HG03139 (cell line): ENCODE measurements around the gene LYRM4.

Experiments
- ATAC-seq: cut with Tn5 transposase; IDR thresholded peaks from one replicate; pipeline ENCODE4 v1.9.1; 2021; ENCODE audit not compliant: unreplicated experiment

LYRM4 gene

DNA sequence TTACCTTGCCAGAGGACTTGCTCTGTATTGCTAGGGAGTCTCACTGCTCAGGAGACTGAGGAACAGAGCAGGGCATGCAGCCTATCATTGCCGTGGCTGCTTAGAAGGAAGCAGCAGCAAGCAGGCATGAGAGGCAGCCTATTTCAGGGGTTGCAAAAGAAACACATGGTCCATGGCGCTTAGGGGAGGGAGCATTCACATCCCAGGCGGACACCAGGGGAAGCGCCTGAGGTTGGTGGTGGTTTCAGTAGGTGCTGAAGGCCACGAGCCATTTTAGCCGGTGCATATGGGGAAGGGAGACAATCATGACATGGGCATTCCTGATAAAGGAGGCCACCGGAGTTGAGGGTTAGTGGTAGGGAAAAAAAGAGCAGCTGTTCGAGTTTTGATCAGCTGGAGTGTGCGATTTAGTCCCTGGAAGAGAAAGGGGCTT, 21.5 kb upstream of the LYRM4 start:
- no peak for ATAC-seq

DNA sequence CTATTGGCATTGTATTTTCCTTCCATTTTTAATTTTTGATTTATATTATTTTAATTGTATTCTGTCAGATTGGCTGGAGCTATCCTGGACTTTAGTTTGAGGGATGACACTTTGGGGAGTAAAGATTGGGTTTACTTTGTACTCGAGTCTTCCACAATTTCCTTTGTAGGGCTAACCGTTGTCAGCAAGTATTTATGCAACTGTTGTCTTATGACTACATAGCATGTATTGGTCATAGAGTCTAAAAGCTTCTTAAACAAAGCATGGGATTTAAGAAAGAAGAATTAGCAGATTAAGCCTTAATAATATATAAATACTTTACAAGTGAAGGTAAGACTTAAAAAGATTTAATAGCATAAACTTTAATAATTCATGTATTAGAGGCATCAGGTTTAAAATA, 20.2 kb upstream of the LYRM4 start:
- ATAC-seq, result no peak

DNA sequence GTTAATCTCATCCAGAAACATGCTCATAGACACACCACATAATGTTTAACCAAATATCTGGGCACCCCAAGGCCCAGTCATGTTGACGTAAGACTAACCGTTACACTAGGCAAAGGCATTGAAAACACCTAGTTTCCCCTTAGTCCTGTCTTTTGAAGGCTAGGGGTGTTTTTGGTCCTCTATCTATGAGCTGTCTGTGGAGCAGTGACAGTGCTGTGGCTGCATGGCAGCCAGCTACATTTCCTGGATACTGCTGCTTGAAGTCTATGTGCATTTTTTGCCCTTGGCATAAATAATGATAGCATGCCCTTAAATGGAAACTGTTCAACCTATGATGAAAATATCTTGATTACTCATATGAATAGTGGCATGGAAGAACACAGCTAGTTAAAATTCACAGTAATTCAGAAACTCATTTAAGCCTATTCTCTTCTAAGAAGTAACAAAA, 19.2 kb upstream of the LYRM4 start:
- no peak for ATAC-seq

DNA sequence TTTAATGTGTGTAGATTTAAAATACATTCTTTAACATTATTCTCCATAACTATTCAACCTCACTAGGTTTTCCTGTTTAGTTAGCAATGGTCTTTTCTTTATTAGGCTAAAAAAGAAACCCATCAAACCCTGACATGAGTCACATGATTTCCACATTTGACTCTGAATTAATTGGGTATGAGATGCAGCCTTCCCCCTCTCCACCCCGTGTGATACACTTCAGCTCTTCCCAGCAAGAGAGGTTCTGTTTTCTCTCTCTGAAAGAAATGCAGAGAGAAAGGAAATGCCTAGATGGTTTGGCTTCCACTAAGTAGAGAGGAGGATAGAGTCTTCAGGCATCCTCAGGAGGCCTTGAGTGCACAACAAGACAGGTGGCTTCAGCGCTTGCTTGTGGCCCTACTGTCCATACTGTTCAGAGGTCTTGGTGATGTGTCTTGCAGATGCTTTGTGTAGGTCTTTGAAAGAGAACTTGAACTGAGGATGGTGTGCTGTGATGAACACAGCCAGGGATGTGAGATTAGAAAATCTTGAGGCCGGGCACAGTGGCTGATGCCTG, 17.9 kb upstream of the LYRM4 start:
- no peak for ATAC-seq

GRCh38 chr6:5278047-5278446, 17.3 kb upstream of the LYRM4 start:
- ATAC-seq, result no peak

DNA sequence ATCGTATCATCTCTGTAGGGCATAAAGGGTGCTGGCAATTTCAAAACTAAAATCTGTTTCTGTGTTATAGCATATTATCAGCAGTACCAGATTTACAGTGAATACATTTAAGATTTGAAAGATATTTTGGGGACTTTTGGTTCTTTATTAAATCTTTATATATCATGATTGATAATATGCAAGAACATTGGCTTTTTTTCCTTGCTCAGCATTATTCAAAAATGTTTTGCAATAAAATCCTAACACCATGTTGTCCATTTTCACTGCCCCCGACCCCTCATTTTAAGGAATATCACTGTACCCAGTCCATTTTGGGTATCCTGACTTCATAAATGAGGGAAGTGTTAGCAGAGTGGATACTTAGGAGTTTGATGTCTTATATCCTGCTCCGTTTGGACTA, 16.8 kb upstream of the LYRM4 start:
- no peak for ATAC-seq

- ATAC-seq, result no peak
These were observed 15.8 kb upstream of the LYRM4 start for GRCh38 chr6:5276581-5276980.

DNA sequence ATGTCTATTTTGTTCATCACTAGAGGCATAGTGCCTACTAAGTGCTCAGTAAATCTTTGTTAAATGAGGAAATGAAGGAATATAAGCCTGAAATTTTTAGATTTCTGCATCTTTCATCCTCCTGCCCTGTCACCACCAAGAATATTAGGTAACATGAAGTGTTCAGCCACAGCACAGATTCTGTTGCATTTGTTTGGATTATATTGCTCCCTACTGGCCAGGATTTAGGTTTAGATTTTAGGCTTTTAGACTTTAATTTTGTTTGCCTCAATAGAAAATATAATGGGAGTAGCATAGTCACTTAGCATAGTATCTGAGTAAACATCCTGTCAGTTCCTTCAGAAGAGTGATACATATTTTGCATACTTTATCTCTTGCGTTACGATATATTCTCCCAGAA, 14.7 kb upstream of the LYRM4 start:
- no peak for ATAC-seq

- ATAC-seq, result no peak
These were observed 13.5 kb upstream of the LYRM4 start for GRCh38 chr6:5274231-5274630.

DNA sequence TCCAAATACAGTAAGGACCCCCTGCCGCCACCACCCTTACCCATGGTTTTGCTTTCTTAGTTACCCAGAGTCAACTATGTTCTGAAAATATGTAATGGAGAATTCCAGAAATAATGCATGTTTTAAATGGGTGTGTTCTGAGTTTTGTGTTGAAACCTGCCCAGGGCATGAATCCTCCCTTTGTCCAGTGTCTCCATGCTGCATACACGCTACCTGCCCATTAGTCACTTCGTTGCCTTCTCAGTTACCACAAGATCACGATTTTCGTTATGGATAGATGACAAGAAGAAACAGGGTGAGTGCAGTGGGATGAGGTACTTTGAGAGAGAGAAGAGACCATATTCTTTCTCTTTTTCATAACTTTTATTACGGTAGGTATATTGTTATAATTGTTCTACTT, 11.2 kb upstream of the LYRM4 start:
- no peak for ATAC-seq

- ATAC-seq, result no peak
These were observed 9.4 kb upstream of the LYRM4 start for GRCh38 chr6:5270093-5270680.

GRCh38 chr6:5266423-5266822, 5.7 kb upstream of the LYRM4 start:
- ATAC-seq, result no peak

- ATAC-seq, result no peak
These were observed 877 bp upstream of the LYRM4 start for GRCh38 chr6:5261545-5262109.

- ATAC-seq, result peak; percentile 66
These were observed 584 bp downstream of the LYRM4 start for GRCh38 chr6:5260111-5260620.

DNA sequence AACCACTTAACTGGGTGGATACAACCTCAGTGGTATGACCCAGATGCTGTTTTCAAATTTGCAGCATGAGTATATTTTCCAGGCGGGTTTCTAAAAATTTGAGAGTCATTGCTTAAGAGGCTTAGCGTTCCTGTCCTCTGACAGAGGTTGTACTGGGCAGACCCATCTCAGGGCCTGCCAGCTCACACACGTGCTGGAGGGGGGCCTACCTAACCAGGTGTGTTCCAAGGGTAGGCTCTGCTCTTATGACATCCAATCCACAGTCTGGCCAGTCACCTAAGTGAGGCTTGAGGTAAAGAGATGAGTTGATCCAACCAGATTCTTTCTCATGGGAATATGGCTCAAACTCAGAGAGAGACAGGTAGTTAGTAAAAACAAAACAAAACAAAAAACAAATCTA, 1.3 kb downstream of the LYRM4 start:
- no peak for ATAC-seq

DNA sequence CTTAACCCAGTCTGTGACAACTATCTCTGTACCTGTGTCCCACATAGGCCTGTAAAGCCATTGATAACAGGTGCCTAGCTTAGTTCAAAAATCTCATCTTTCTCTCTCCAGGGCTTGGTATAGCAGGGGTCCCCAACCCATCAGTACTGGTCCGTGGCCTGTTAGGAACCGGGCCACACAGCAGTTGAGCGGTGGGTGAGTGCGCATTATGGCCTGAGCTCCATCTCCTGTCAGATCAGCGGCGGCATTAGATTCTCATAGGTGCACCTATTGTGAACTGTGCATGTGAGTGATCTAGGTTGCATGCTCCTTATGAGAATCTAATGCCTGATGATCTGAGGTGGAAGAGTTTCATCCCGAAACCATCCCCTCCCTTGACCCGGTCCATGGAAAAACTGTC, 3.4 kb downstream of the LYRM4 start:
- ATAC-seq, result no peak

GRCh38 chr6:5256952-5257351, 3.8 kb downstream of the LYRM4 start:
- no peak for ATAC-seq

- ATAC-seq, result no peak
These were observed 9.8 kb downstream of the LYRM4 start for GRCh38 chr6:5250911-5251310.

DNA sequence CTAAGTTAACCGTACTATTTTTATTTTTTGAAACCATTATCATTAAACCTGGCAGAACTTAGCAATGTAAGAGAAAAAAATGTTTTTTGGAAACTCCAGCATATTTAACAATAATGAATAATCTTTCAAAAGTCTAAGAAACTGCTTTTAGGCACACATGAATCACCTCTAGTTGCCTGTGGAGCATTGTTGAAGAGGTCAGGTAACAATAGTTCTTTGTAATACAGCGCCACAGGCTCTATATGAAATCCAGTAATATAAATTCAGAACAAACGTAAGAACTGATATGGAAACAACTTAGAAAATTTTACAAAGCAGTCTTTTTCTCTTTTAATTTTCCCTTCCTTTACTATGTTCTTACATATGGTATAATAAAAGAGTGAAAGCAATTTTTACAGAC, 10.3 kb downstream of the LYRM4 start:
- no peak for ATAC-seq

DNA sequence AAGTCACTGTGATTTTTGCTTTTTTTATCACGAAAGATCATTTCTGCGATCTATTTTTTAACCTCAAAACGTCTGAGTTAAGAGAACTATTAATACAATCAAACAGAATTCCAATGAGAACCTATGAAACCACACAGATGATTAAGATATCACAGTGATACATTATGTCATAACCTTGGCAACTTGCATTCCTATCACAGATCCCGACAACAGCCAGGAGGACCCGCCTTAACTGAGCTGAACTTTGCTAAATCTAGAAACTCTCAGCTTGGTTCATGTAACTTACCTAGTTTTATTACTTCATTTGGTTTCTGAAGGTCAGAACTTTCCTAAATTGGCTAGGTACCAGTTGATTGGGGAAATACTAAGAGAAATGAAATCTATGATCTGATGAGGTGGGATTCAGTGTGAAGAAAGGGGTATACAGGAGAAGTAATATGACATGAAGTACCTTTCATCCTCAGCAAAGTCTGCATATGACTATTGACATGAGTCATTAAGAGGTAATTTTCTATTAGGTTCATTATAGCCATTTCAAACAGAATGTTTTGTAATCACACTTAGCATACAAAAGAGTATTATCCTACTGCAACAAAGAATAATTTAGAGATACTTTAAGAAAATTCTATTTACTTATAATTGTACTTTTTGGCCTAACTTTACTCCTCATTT, 11.2 kb downstream of the LYRM4 start:
- ATAC-seq, result no peak

DNA sequence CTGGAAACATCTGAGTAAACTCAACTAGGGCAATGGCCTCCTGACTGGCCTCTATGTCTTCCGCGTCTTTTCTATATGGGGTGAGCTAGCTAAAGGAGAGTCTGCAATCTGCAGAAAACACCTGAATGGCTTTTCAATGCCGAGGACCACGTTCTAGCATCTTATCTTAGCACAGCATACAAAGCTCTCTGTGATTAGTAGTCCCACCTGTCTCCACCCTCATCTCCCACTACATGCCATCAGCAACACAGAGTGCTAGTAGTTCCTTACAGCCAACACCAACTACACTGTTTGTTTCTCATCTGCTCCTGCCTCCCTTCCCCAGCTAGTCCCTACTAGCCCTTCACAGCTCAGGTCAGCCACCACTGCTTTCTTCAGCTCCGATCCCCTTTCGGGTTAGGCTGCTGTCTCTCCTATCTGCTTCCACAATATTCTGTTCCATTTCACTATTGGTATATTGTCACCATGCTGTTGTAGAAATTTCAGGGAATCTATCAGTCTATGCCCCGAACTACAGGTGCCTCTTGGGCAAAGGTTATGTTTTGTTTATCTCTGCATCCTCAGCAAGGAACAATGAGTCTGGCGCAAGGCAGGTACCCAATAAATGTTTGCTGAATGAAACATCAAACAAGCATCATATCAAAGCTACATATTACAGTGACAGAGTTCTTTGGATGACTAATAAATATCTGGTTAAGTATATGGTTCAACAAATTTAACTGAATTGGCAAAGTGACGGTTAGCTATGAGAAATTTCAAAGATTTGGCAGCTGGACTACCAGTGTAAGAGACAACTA, 12.2 kb downstream of the LYRM4 start:
- ATAC-seq, result no peak
